ENCODE results near the gene C4orf54.

GRCh38 chr4:99664716-99665115, 7.1 kb upstream of the C4orf54 start:
- TF ChIP-seq TCF7L2 (IDR thresholded peaks at IDR 0.05; ENCODE audit: low read depth, low read length) (no peak), CTCF (IDR thresholded peaks at IDR 0.05) (no peak), POLR2AphosphoS5 (IDR thresholded peaks at IDR 0.05; ENCODE audit: low read depth, low read length) (no peak)
- TF ChIP-seq, protein P1, sequence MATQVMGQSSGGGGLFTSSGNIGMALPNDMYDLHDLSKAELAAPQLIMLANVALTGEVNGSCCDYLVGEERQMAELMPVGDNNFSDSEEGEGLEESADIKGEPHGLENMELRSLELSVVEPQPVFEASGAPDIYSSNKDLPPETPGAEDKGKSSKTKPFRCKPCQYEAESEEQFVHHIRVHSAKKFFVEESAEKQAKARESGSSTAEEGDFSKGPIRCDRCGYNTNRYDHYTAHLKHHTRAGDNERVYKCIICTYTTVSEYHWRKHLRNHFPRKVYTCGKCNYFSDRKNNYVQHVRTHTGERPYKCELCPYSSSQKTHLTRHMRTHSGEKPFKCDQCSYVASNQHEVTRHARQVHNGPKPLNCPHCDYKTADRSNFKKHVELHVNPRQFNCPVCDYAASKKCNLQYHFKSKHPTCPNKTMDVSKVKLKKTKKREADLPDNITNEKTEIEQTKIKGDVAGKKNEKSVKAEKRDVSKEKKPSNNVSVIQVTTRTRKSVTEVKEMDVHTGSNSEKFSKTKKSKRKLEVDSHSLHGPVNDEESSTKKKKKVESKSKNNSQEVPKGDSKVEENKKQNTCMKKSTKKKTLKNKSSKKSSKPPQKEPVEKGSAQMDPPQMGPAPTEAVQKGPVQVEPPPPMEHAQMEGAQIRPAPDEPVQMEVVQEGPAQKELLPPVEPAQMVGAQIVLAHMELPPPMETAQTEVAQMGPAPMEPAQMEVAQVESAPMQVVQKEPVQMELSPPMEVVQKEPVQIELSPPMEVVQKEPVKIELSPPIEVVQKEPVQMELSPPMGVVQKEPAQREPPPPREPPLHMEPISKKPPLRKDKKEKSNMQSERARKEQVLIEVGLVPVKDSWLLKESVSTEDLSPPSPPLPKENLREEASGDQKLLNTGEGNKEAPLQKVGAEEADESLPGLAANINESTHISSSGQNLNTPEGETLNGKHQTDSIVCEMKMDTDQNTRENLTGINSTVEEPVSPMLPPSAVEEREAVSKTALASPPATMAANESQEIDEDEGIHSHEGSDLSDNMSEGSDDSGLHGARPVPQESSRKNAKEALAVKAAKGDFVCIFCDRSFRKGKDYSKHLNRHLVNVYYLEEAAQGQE (IDR thresholded peaks at IDR 0.05; ENCODE audit: insufficient read depth in 1 of 2, low read depth in 2 of 2, low read length in 1 of 2), result no peak
